ENCODE results near the gene MBD2. TPM values are rescaled to one million over a fixed set of nuclear protein-coding genes. Genes with fewer than 3 reads are reported as not detected.

Gene MBD2
- polyA plus RNA-seq, 6 donors from 2014 or later = 11.5 to 39.0 (median 22.7) TPM

DNA sequence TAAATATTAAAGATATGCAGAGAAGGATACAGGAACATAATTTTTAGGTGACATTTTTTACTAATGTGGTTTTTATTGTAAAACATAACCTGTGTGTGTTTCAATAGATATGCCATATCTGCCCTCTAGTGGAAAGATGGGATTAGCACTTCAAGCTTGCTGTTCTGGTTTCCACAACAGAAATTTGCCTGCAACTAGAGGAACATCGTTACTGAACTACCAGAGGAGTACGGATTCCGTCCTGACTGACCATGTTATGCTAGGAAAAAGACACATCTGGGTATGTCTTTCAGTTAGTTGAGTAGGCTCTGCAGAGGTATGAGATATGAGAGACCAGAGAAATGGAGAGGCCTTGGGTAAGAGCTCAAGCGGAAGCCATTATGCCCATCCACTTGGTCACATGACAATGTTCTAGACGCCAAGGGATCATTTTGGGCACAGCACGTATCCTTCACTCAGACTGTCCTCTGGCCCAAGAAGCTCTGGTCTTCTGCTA is 104.9 kb downstream of the MBD2 start:
- peaks cover 4 to 5% (median 4%) of the 10 kb centered on the region in 3 donors for H3K4me1 Mint-ChIP-seq
- peaks cover 5 to 14% (median 11%) of the 10 kb centered on the region in 3 donors for H3K27me3 Mint-ChIP-seq
- H3K4me3 Mint-ChIP-seq = peak overlapping the region in 5 of 8 donors; percentile 9 to 61 (median 37)
- H3K9me3 Mint-ChIP-seq = peaks cover 0 to 2% (median 0%) of the 10 kb centered on the region in 7 donors
- H3K27ac Mint-ChIP-seq = no peak overlapping the region
- ATAC-seq (ENCODE audit: low read depth in 2 of 2) (peak in 1 of 2 donors; percentile 64), DNase-seq (peak; percentile 19)
- H3K36me3 Mint-ChIP-seq = no peaks in the 10 kb centered on the region

DNA sequence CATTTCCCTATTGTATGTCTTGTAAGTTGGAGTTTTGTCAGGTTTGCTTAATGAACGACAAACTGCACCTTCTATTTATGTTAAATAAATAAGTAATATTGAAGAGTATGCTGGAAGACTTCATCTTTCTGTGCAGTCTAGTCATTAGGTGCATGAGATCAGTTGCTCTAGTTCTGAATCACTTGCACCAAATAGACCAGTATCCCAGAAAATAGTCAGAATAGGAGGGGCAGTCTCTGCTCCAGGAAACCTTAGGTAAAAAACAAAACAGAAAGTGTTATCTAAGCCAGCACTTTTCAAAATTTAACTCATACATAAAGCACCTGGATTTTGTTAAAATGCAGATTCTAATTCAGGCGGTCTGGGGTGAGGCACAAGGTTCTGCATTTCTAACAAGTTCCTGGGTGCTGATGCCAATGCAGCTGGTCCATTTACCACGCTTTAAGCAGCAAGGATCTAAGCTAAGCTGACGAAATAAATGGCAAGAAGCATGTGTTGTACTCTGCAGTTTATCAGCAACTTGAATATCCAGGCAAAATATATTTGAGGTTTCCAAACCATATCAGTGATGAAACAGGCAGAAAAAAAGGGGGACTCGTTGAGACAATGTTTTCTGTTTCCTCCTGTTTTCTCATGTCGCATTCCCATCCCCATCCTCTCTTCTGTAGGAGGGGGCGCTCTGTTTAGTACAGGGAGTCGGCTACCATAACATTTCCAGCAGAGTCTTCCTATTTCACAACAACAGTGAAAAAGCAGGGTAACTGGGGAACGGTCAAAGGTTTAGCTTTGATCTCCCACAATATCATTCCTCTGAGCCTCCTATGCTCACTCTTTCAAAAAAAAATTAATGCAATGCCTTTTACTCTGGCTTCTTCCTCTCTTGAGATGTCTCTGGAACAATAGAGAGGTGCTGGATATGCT is 106.4 kb downstream of the MBD2 start:
- peaks cover 0 to 2% (median 0%) of the 10 kb centered on the region in 7 donors for H3K9me3 Mint-ChIP-seq
- peaks cover 9 to 26% (median 15%) of the 10 kb centered on the region in 3 donors for H3K27me3 Mint-ChIP-seq
- no peaks in the 10 kb centered on the region for H3K36me3 Mint-ChIP-seq
- H3K4me1 Mint-ChIP-seq = peaks cover 4 to 5% (median 4%) of the 10 kb centered on the region in 3 donors
- no peak overlapping the region for H3K27ac Mint-ChIP-seq
- ATAC-seq (ENCODE audit: low read depth in 2 of 2) = no peak
- no peak for DNase-seq
- no peak overlapping the region for H3K4me3 Mint-ChIP-seq

DNA sequence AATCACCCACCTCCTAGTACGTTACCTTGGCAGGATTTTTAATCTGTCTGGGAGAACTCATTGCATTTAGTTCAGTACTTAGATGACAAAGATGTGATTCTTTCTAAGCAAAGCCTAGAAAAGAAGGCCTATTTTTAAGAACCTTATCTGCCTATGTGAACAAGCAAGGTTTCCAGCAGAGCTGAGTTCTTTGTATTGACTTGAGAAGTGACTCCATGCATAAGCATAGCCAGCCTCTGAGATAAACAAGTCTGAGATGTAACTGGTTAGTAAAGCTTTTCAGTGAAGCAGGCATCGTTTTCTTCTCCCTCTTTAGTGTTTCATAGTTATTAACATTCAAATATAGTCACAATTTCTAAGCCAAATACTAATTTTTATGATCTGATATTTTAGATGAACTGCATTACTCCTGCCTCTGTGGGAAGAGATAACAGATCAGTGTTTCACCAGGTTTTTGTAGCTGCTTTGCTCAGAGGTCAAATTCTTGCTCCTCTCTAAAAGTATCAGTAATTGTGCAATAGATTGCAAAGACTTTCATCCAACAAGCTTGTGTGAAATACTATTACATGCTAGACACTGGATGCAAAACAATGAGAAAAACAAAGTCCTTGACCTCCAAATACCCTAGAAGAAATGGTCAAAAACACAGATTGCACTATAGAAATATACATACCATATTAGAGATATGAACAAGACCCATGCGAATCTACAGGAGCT is 107.8 kb downstream of the MBD2 start:
- Mint-ChIP-seq H3K27ac (no peak overlapping the region), H3K4me3 (no peak overlapping the region), H3K4me1 (peaks cover 4 to 5% (median 4%) of the 10 kb centered on the region in 3 donors), H3K36me3 (no peaks in the 10 kb centered on the region), H3K9me3 (peaks cover 0 to 2% (median 0%) of the 10 kb centered on the region in 7 donors), H3K27me3 (peaks cover 16 to 39% (median 21%) of the 10 kb centered on the region in 3 donors)
- ATAC-seq (ENCODE audit: low read depth in 2 of 2) (no peak), DNase-seq (no peak)

DNA sequence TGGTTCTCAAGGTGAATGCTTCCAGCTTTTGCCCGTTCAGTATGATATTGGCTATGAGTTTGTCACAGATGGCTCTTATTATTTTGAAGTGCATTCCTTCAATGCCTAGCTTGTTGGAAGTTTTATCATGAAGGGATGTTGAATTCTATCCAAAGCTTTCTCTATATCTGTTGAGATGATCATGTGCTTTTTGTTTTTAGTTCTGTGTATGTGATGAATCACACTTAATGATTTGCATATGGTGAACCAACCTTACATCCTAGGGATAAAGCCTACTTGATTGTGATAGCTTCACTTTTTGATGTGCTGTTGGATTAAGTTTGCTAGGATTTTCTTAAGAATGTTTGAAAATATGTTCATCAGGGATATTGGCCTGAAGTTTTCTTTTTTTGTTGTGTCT is 112.1 kb downstream of the MBD2 start:
- H3K27ac Mint-ChIP-seq = no peak overlapping the region
- ATAC-seq (ENCODE audit: low read depth in 2 of 2) = no peak
- no peak for DNase-seq
- peaks cover 0 to 5% (median 2%) of the 10 kb centered on the region in 7 donors for H3K9me3 Mint-ChIP-seq
- no peaks in the 10 kb centered on the region for H3K36me3 Mint-ChIP-seq
- peaks cover 16 to 50% (median 27%) of the 10 kb centered on the region in 3 donors for H3K27me3 Mint-ChIP-seq
- no peak overlapping the region for H3K4me3 Mint-ChIP-seq
- no peaks in the 10 kb centered on the region for H3K4me1 Mint-ChIP-seq

DNA sequence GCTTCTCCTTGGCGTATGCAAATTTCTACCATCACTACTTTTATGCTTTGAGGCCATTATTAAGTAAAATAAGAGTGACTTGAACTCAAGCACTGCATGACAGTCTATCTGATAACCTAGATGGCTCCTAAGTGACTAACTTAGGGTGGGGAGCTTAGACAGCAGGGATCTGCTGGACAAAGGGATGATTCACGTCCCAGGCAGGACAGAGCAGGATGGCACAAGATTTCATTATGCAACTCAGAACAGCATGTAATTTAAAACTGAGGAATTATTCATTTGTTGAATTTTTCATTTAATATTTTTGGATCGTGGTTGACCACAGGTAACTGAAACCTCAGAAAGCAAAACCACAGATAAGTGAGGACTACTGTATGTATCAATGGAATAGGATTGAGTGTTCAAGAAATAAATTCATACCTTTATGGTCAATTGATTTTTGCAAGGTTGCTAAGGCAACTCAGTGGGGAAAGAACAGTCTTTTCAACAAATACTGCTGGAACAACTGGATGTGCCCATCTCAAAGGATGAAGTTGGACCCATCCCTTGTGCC is 115.3 kb downstream of the MBD2 start:
- Mint-ChIP-seq H3K4me1 (no peaks in the 10 kb centered on the region), H3K36me3 (no peaks in the 10 kb centered on the region), H3K27ac (no peak overlapping the region), H3K27me3 (peaks cover 11 to 35% (median 12%) of the 10 kb centered on the region in 3 donors), H3K4me3 (no peak overlapping the region), H3K9me3 (peaks cover 0 to 5% (median 2%) of the 10 kb centered on the region in 7 donors)
- no peak for ATAC-seq (ENCODE audit: low read depth in 2 of 2)
- DNase-seq = no peak

DNA sequence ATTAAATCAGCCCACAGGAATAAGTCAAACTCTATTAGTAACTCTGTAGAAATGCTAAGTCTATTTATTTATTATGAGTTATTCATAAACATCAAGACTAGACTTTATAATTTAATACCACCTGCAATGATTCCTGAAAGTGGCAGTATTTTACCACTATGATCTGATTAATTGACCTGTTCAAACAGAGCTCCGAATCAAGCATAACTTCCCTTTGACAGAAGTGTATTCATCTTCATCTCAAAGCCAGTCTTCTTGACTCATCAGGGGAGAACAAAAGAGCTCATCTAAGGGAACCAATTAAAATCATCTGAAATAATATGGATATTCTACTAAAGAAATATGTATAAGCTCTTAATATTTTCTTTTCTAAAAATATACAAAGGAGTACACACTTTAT is 122.3 kb downstream of the MBD2 start:
- peaks cover 0 to 15% (median 8%) of the 10 kb centered on the region in 7 donors for H3K9me3 Mint-ChIP-seq
- no peak overlapping the region for H3K4me3 Mint-ChIP-seq
- DNase-seq (no peak), ATAC-seq (ENCODE audit: low read depth in 2 of 2) (no peak)
- H3K27ac Mint-ChIP-seq = no peak overlapping the region
- H3K27me3 Mint-ChIP-seq = peaks cover 4 to 25% (median 17%) of the 10 kb centered on the region in 3 donors
- peaks cover 12 to 16% of the 10 kb centered on the region in 2 donors for H3K36me3 Mint-ChIP-seq
- H3K4me1 Mint-ChIP-seq = no peaks in the 10 kb centered on the region

Other genes with a start within 250 kb of the MBD2 start
- 10 to 100 TPM in 1 of 6 donors, 1 to 10 TPM in 4, not detected in 1; 5.1 to 10.5 (median 7.7) TPM for gene POLI, start 44.8 kb upstream of the MBD2 start, polyA plus RNA-seq (ENCODE audit: low read depth in 6 of 6)
- not detected for gene STARD6, start 133.2 kb upstream of the MBD2 start, polyA plus RNA-seq (ENCODE audit: low read depth in 6 of 6)
- gene C18orf54, start 133.2 kb upstream of the MBD2 start, polyA plus RNA-seq (ENCODE audit: low read depth in 6 of 6) = 1 to 10 TPM in 5 of 6 donors, under 1 TPM in 1; 0.77 to 2.3 (median 1.9) TPM